Measurements from ENCODE around the gene PODNL1.

PODNL1 gene

GRCh38 chr19:13892870-13893269, 45.3 kb downstream of the PODNL1 start:
- DNase-seq (ENCODE audit: low read depth, low spot score) = no peak

- DNase-seq (ENCODE audit: low read depth, low spot score) = no peak
Measured at GRCh38 chr19:13890136-13890535, 48.1 kb downstream of the PODNL1 start.

- no peak for DNase-seq (ENCODE audit: low read depth, low spot score)
Measured at GRCh38 chr19:13888281-13888680, 49.9 kb downstream of the PODNL1 start.

DNA sequence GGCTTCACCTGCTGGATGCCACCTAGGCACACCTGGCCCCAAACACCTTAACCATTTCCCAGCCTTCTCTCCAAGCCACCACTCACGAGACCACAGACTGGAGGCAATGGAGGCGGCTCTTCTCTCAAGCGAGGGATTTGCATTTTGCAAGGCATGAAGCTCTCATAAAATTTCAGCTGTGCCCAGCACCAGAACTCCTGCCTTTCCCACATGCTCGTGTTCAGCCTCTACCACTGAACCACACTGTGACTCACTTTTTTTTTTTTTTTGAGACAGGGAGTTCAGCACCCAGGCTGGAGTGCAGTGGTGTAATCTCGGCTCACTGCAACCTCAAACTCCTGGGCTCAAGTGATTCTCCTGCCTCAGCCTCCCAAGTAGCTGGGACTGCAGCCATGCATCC, 50.7 kb downstream of the PODNL1 start:
- no peak for DNase-seq (ENCODE audit: low read depth, low spot score)

DNA sequence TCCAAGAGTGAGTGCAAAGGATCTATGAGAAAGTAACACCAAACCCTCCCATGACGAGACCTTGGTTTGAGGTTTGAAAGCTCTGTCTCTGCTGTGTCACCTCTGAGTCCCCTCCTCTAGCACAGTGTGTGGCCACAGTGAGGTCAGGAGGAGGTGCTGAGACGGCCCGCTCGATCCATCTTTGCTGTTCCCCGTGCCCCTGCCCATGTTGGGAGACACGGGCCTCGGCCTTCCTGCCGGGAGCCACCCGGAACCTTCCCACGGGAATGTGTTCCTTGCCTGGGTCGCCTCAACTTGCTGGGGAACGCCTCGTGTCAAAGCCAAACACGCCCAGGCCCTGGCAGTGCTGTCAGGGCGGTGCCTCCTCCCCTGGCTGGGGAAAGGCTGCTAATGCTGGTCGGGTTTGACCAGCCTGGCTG, 51.2 kb downstream of the PODNL1 start:
- DNase-seq (ENCODE audit: low read depth, low spot score) = no peak

DNA sequence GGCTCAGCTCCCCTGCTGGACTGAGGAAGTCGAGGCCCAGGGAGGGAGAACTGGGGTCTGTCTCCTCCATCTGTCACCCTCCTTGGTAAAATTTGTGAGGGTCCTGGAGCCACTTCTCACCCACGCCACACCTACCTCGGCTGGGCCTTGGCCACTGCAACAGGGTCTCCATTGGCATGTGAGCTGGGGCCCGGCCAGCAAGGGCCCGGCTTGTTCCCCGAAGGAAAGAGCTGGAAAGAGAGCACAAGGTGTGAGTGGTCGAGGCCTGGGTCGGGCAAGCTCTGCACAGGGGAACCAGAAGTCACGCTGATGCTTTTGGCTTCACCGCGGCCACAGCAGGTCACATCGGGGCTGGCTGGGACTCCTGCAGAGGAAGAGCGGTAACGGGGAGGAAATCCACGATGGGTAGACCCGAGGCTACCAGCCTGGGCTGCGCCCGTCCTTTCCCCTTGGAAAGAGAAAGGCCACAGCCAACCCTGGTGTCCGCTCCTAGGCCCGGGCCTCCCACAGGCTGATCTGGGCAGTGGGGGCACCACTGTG, 52.3 kb downstream of the PODNL1 start:
- DNase-seq (ENCODE audit: low read depth, low spot score) = no peak

DNA sequence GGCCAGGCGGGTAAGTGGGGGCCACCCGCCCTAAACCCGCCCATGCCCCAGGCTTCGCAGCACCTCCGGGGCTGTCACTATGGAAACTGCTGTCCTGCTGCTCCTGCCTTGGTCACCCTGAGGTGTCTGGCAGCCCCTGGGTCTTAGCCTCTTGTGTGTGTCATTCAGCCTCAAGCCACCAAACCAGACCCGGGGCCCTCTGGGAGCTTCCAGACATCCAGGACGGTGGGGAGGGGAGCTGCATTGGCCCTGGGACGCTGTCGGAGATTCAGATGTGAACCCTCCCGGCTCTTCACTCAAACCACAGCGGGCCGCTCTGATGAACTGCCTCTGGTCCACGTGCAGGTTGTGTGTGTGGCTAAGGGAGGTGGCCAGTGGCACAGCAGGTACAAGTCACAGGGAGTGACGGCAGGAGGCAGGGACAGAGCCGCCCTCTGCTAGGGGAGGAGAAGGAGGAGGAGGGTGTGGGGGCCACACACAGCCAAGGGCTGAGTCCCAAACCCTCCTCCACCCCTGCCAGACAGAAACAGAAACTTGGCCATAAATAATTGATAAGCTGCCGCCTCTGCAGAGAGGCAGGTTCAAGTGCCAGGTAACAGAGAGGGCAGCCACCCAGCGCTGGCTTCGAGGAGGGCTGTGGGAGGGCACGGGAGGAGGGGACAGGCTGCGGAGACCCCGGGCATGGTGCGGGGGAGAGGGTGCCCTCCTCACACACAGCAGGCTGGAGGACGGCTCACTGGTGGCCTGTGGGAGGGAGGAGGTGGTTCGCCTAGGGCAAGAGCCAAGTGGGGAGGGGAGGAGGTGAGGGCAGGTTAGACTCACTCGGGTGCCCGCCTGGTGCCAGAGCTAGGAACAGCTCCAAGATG, 53.3 kb downstream of the PODNL1 start:
- DNase-seq (ENCODE audit: low read depth, low spot score) = no peak

- DNase-seq (ENCODE audit: low read depth, low spot score) = no peak
Measured at GRCh38 chr19:13883516-13884064, 54.6 kb downstream of the PODNL1 start.

DNA sequence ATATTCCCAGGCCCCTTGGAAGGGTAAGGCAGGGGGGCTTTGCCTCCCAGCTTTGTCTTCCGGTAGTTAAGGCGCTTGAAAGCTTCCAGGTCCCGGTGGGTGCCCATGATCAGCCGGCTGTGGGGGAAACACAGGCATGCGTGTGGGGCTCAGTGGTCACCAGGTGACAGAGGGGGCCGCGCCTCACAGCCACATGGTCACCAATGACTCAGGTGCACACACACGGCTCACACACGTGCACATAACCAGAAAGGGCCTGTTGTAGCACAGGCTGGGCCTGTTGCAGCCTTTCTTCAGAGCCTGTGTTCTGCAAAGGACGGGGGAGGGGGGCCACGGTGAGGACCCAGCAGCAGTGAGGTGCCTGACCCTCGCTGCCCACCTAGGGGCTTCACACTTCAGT, 55.4 kb downstream of the PODNL1 start:
- DNase-seq (ENCODE audit: low read depth, low spot score) = no peak

GRCh38 chr19:13882419-13882795, 55.8 kb downstream of the PODNL1 start:
- no peak for DNase-seq (ENCODE audit: low read depth, low spot score)

GRCh38 chr19:13881692-13882418, 56.4 kb downstream of the PODNL1 start:
- DNase-seq (ENCODE audit: low read depth, low spot score) = no peak

DNA sequence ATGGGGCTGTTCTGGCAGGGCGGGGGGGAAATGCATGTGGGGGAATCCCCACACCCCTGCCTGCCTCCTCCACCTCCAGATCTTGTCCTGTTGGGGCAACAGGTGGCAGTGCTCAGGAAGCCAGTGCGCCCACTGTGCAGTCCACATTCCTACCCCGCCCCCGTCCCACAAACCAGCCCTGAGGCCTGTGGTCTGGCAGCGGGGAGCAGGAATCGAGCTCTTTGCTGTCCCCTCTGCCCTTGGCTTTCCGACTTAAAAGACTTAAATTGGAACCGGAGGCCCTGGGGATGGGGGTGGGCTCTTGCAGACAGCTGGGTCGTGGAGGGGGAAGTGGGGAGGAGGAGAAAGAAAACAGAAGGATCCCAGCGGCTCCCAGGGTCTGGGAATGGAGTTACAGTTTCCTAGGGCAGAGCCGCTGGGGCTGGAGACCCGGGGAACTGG, 56.9 kb downstream of the PODNL1 start:
- peak; percentile 49 for DNase-seq (ENCODE audit: low read depth, low spot score)
